OCI-LY1 (cell line): ENCODE results near the gene KRTAP10-2.

Experiments
- H2AFZ ChIP-seq: fragments of 200-600 bp; sonication (generic), shearing (Covaris generic); 2 replicates; pipeline ENCODE4 v1.6.0; 2014; ENCODE audit warnings: antibody characterized with exemption, mild to moderate bottlenecking, low read length
- H3F3A ChIP-seq: fragments of 200-600 bp; sonication (generic), shearing (Covaris generic); 2 replicates; pipeline ENCODE4 v1.6.0; 2014; ENCODE audit warnings: mild to moderate bottlenecking, antibody characterized with exemption, low read length, moderate library complexity; ENCODE audit not compliant: insufficient read depth
- H3K27ac ChIP-seq: fragments of 200-600 bp; sonication (generic); 2 replicates; pipeline ENCODE4 v1.5.1; 2014; ENCODE audit warnings: low read length, mixed run types, mild to moderate bottlenecking, low read depth; ENCODE audit not compliant: poor library complexity, severe bottlenecking
- H3K27me3 ChIP-seq: fragments of 200-600 bp; sonication (generic); 2 replicates; pipeline ENCODE4 v1.6.0; 2014; ENCODE audit warnings: antibody characterized with exemption, mild to moderate bottlenecking, low read length, moderate library complexity; ENCODE audit not compliant: insufficient read depth
- H3K36me3 ChIP-seq: fragments of 200-600 bp; sonication (generic); 2 replicates; pipeline ENCODE4 v1.6.1; 2014; ENCODE audit warnings: mild to moderate bottlenecking, antibody characterized with exemption, low read length, moderate library complexity, mixed read lengths; ENCODE audit not compliant: insufficient read depth
- H3K4me1 ChIP-seq: fragments of 200-600 bp; sonication (generic); 2 replicates; pipeline ENCODE4 v1.5.1; 2014; ENCODE audit warnings: mild to moderate bottlenecking, low read length, moderate library complexity; ENCODE audit not compliant: insufficient read depth, severe bottlenecking
- H3K4me2 ChIP-seq: fragments of 200-600 bp; sonication (generic), shearing (Covaris generic); 2 replicates; pipeline ENCODE4 v1.6.1; 2014; ENCODE audit warnings: low read length
- H3K4me3 ChIP-seq: fragments of 200-600 bp; sonication (generic); 2 replicates; pipeline ENCODE4 v1.5.1; 2014; ENCODE audit warnings: low read length, low read depth, mild to moderate bottlenecking, mixed read lengths; ENCODE audit not compliant: poor library complexity, severe bottlenecking
- H3K79me2 ChIP-seq: fragments of 200-600 bp; shearing (Covaris generic); 2 replicates; pipeline ENCODE4 v1.6.1; 2016; ENCODE audit warnings: mixed run types, low read length, mixed read lengths; ENCODE audit not compliant: insufficient read depth
- H3K9ac ChIP-seq: fragments of 200-600 bp; sonication (generic), shearing (Covaris generic); 2 replicates; pipeline ENCODE4 v1.6.1; 2014; ENCODE audit warnings: mild to moderate bottlenecking, low read length, mixed read lengths
- H3K9me2 ChIP-seq: fragments of 200-600 bp; sonication (generic), shearing (Covaris generic); 2 replicates; pipeline ENCODE4 v1.6.1; 2014; ENCODE audit warnings: low read depth, mild to moderate bottlenecking, low read length, mixed read lengths
- H3K9me3 ChIP-seq: fragments of 200-600 bp; shearing (Covaris generic); 2 replicates; pipeline ENCODE4 v1.6.1; 2014; ENCODE audit warnings: low read length, mixed read lengths
- H4K20me1 ChIP-seq: fragments of 200-600 bp; sonication (generic), shearing (Covaris generic); 2 replicates; pipeline ENCODE4 v1.6.0; 2016; ENCODE audit warnings: mild to moderate bottlenecking, low read length; ENCODE audit not compliant: insufficient read depth
- CTCF ChIP-seq: fragments of 200-600 bp; sonication (generic), shearing (Covaris generic); IDR thresholded peaks from 2 replicates; pipeline ENCODE4 v1.5.1; 2017; ENCODE audit warnings: mild to moderate bottlenecking, antibody characterized with exemption, low read length, moderate library complexity, mixed read lengths
- EZH2 ChIP-seq: fragments of 200-600 bp; sonication (generic), shearing (Covaris generic); IDR thresholded peaks from 2 replicates; pipeline ENCODE4 v1.8.0; 2017; ENCODE audit warnings: borderline replicate concordance, mixed run types, mild to moderate bottlenecking, antibody characterized with exemption, low read length, moderate library complexity, mixed read lengths

Gene KRTAP10-2

DNA sequence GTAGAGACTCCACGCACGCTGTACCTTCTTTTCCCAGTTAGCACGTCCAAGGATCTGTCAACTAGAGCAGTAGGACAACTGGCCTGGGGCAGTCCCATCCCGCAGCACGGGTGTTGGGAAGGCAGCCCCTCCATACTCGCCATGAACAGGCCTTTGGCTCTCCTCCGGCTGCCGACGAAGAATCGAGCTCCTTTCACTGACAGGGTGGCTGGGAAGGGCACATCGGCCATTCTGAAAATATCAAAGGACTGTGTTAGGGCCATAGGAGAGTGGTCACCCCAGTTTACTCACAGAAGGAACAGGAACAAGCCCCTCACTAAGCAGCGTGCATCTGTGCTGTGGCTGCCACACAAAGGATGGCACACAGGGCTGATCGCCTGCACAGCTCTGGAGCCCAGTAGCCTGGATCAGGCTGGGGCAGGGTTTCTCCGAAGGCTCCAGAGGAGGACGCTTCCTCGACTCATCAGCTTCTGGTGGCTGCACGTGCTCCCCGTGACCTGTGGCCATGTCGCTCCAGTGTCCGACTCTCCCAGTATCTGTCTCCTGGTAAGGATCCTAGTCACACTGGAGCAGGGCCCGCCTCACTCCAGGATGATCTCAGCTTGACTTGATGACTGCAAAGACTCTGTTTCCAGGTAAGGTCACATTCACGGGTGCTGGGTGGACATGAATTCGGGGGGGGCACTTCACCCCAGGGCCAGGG is 20.3 kb downstream of the KRTAP10-2 start:
- Histone ChIP-seq H3K79me2 (no peaks in the 10 kb centered on the region), H3K9ac (no peak overlapping the region), H3K4me2 (no peak overlapping the region), H3K4me1 (no peaks in the 10 kb centered on the region), H3K9me2 (no peaks in the 10 kb centered on the region), H3K27me3 (no peaks in the 10 kb centered on the region), H3K9me3 (no peaks in the 10 kb centered on the region), H4K20me1 (no peaks in the 10 kb centered on the region), H3K27ac (no peak overlapping the region), H3K36me3 (no peaks in the 10 kb centered on the region), H2AFZ (no peak overlapping the region), H3F3A (no peaks in the 10 kb centered on the region), H3K4me3 (no peak overlapping the region)
- TF ChIP-seq EZH2, result no peak
- no peak for TF ChIP-seq CTCF

GRCh38 chr21:44530221-44530902 is 20.9 kb downstream of the KRTAP10-2 start:
- H3K9ac ChIP-seq, result no peak overlapping the region
- H3K27ac ChIP-seq, result no peak overlapping the region
- no peaks in the 10 kb centered on the region for H3F3A ChIP-seq
- no peaks in the 10 kb centered on the region for H3K9me3 ChIP-seq
- H3K4me3 ChIP-seq, result no peak overlapping the region
- H3K27me3 ChIP-seq, result no peaks in the 10 kb centered on the region
- no peaks in the 10 kb centered on the region for H3K36me3 ChIP-seq
- no peak for TF ChIP-seq EZH2
- TF ChIP-seq CTCF, result no peak
- no peaks in the 10 kb centered on the region for H4K20me1 ChIP-seq
- H3K4me1 ChIP-seq, result no peaks in the 10 kb centered on the region
- no peaks in the 10 kb centered on the region for H3K9me2 ChIP-seq
- no peaks in the 10 kb centered on the region for H3K79me2 ChIP-seq
- no peak overlapping the region for H2AFZ ChIP-seq
- no peak overlapping the region for H3K4me2 ChIP-seq

- no peaks in the 10 kb centered on the region for H3K4me1 ChIP-seq
- no peak overlapping the region for H3K4me2 ChIP-seq
- no peak overlapping the region for H3K9ac ChIP-seq
- no peak overlapping the region for H3K27ac ChIP-seq
- H3K4me3 ChIP-seq, result no peak overlapping the region
- no peaks in the 10 kb centered on the region for H3K79me2 ChIP-seq
- no peak overlapping the region for H2AFZ ChIP-seq
- no peaks in the 10 kb centered on the region for H3K9me2 ChIP-seq
- H3F3A ChIP-seq, result no peaks in the 10 kb centered on the region
- no peaks in the 10 kb centered on the region for H3K9me3 ChIP-seq
- TF ChIP-seq EZH2, result no peak
- TF ChIP-seq CTCF, result no peak
- no peaks in the 10 kb centered on the region for H3K27me3 ChIP-seq
- no peaks in the 10 kb centered on the region for H4K20me1 ChIP-seq
- no peaks in the 10 kb centered on the region for H3K36me3 ChIP-seq
Measured at GRCh38 chr21:44529503-44530125, 21.7 kb downstream of the KRTAP10-2 start.
